ENCODE measurements around the gene FAAP20. TPM values are rescaled to one million over a fixed set of nuclear protein-coding genes. Genes with fewer than 3 reads are reported as not detected.

FAAP20 gene
- total RNA-seq, 1 experiment from 2014 or later: 112 TPM

GRCh38 chr1:2194898-2195673 is 514 bp upstream of the FAAP20 start (continued):
- TF ChIP-seq ZBTB33 (IDR thresholded peaks at IDR 0.05; ENCODE audit: extremely low read depth, insufficient replicate concordance, low read length) (no peak), ELF1 (IDR thresholded peaks at IDR 0.05; ENCODE audit: borderline replicate concordance, low read depth) (no peak), JUND (IDR thresholded peaks at IDR 0.05) (no peak), RAD21 (IDR thresholded peaks at IDR 0.05; ENCODE audit: low read depth) (no peak), CTCF (IDR thresholded peaks at IDR 0.05 in 2 of 3, conservative IDR thresholded peaks at IDR 0.05 in 1 of 3; ENCODE audit: borderline replicate concordance in 1 of 3, insufficient read depth in 1 of 3, low read depth in 2 of 3, low read length in 2 of 3) (peak in 2 of 3 experiments; percentile 85 to 90; a peak in 4 of 6 replicates), EGR1 (IDR thresholded peaks at IDR 0.05; ENCODE audit: low read depth) (no peak), SIN3A (IDR thresholded peaks at IDR 0.05; ENCODE audit: low read depth) (no peak), SP1 (IDR thresholded peaks at IDR 0.05; ENCODE audit: low read depth) (no peak)
